ENCODE measurements around the gene NCOA7. TPM values are rescaled to one million over a fixed set of nuclear protein-coding genes. Genes with fewer than 3 reads are reported as not detected.
"Not testable (repeated sequence)": the region's sequence is repeated elsewhere in the genome, so short reads cannot be mapped to it uniquely, and the experiment has no call there.

The NCOA7 gene
- total RNA-seq, 6 donors from 2014 or later, result 33.5 to 75.6 (median 48.9) TPM

GRCh38 chr6:125966569-125966968, 175.8 kb downstream of the NCOA7 start:
- Histone ChIP-seq H3K9me3 (no peaks in the 10 kb centered on the region), H3K4me1 (peaks cover 0 to 6% (median 0%) of the 10 kb centered on the region in 4 donors), H3K36me3 (peaks cover 0 to 14% (median 1%) of the 10 kb centered on the region in 4 donors), H3K27ac (no peak overlapping the region), H3K4me3 (no peak overlapping the region), H3K27me3 (no peaks in the 10 kb centered on the region)
- WGBS, 2 donors, result 95 to 98% methylated on average over 1 of the region's 1 CpG
- DNase-seq, result no peak
- no peak for ATAC-seq (ENCODE audit: low FRiP score in 2 of 2)
- TF ChIP-seq POLR2A (IDR thresholded peaks at IDR 0.05) (no peak), POLR2AphosphoS5 (IDR thresholded peaks at IDR 0.05) (no peak), CTCF (IDR thresholded peaks at IDR 0.05) (no peak), EP300 (IDR thresholded peaks at IDR 0.05) (no peak)

DNA sequence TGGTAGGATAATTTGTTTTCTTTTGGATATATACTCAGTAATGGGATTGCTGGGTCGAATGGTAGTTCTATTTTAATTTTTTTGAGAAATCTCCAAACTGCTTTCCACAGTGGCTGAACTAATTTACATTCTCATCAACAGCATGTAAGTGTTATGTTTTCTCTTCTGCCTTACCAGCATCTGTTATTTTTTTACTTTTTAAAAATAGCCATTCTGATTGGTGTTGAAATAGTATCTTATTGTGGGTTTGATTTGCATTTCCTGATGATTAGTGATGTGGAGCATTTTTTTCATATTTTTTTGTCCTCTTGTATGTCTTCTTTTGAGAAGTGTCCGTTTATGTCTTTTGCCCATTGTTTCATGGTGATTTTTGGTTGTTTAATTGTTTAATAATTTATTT, 177.7 kb downstream of the NCOA7 start:
- Histone ChIP-seq H3K27me3 (no peaks in the 10 kb centered on the region), H3K27ac (no peak overlapping the region), H3K4me3 (no peak overlapping the region), H3K4me1 (peaks cover 0 to 6% (median 0%) of the 10 kb centered on the region in 4 donors), H3K9me3 (no peaks in the 10 kb centered on the region), H3K36me3 (peaks cover 0 to 17% (median 1%) of the 10 kb centered on the region in 4 donors)
- TF ChIP-seq EP300 (IDR thresholded peaks at IDR 0.05) (no peak), POLR2A (IDR thresholded peaks at IDR 0.05) (no peak), POLR2AphosphoS5 (IDR thresholded peaks at IDR 0.05) (no peak), CTCF (IDR thresholded peaks at IDR 0.05) (no peak)
- 91 to 94% methylated on average over 2 of the region's 2 CpGs for WGBS, 2 donors
- DNase-seq (no peak), ATAC-seq (ENCODE audit: low FRiP score in 2 of 2) (no peak)

DNA sequence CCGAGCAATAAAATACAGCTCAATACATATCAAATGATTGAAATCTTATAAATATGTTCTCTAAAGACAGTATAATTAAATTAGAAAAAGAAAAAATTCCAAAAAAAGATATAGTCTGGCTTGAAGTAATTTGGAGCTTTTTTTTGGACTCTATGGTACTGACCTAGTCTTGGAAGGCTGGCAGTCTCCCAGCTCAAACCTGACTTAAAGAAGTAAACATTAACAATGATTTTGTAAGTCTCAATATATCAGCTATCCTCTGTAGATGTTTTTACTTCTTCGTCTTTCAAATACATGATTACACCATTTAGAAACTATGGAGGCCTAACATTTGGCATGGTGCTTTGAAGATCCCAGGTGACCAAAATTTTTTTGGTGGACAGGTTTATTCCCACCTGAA, 180.0 kb downstream of the NCOA7 start:
- H3K27ac ChIP-seq, result no peak overlapping the region
- no peak for ATAC-seq (ENCODE audit: low FRiP score in 2 of 2)
- no peaks in the 10 kb centered on the region for H3K9me3 ChIP-seq
- TF ChIP-seq POLR2AphosphoS5 (IDR thresholded peaks at IDR 0.05), result no peak
- DNase-seq, result no peak
- no peaks in the 10 kb centered on the region for H3K27me3 ChIP-seq
- H3K4me3 ChIP-seq, result no peak overlapping the region
- peaks cover 0 to 29% (median 5%) of the 10 kb centered on the region in 4 donors for H3K36me3 ChIP-seq
- WGBS, 2 donors, result 0 to 89% methylated on average over 2 of the region's 2 CpGs
- no peaks in the 10 kb centered on the region for H3K4me1 ChIP-seq

- peaks cover 0 to 28% (median 5%) of the 10 kb centered on the region in 4 donors for H3K36me3 ChIP-seq
- not testable (repeated sequence) for H3K4me1 ChIP-seq, H3K4me3 ChIP-seq, DNase-seq, H3K27ac ChIP-seq, H3K9me3 ChIP-seq, H3K27me3 ChIP-seq
- WGBS, 2 donors, result 89 to 95% methylated on average over 1 of the region's 1 CpG
- ATAC-seq (ENCODE audit: low FRiP score in 2 of 2), result peak in 1 of 2 donors; percentile 49
Observed at GRCh38 chr6:125972478-125972877, 181.7 kb downstream of the NCOA7 start.

- Histone ChIP-seq H3K36me3 (peaks cover 0 to 26% (median 4%) of the 10 kb centered on the region in 4 donors), H3K9me3 (no peaks in the 10 kb centered on the region), H3K27ac (no peak overlapping the region), H3K4me3 (no peak overlapping the region), H3K4me1 (no peaks in the 10 kb centered on the region), H3K27me3 (no peaks in the 10 kb centered on the region)
- TF ChIP-seq CTCF (IDR thresholded peaks at IDR 0.05), result peak; percentile 33 to 60 (median 49)
- no peak for TF ChIP-seq EP300 (IDR thresholded peaks at IDR 0.05)
- no peak for DNase-seq
- ATAC-seq (ENCODE audit: low FRiP score in 2 of 2), result peak in 1 of 2 donors; percentile 82
- 36 to 42% methylated on average over 5 of the region's 5 CpGs for WGBS, 2 donors
Observed at GRCh38 chr6:125974214-125974866, 183.6 kb downstream of the NCOA7 start.

GRCh38 chr6:125979101-125979500, 188.3 kb downstream of the NCOA7 start:
- WGBS, 2 donors, result 86 to 95% methylated on average over 3 of the region's 3 CpGs
- H3K4me1 ChIP-seq, result peaks cover 0 to 4% (median 0%) of the 10 kb centered on the region in 4 donors
- peaks cover 0 to 28% (median 4%) of the 10 kb centered on the region in 4 donors for H3K36me3 ChIP-seq
- no peak for TF ChIP-seq EP300 (IDR thresholded peaks at IDR 0.05)
- no peak for TF ChIP-seq CTCF (IDR thresholded peaks at IDR 0.05)
- TF ChIP-seq POLR2A (IDR thresholded peaks at IDR 0.05), result no peak
- no peak for TF ChIP-seq POLR2AphosphoS5 (IDR thresholded peaks at IDR 0.05)
- H3K27ac ChIP-seq, result no peak overlapping the region
- H3K9me3 ChIP-seq, result no peaks in the 10 kb centered on the region
- no peak for ATAC-seq (ENCODE audit: low FRiP score in 2 of 2)
- no peak overlapping the region for H3K4me3 ChIP-seq
- H3K27me3 ChIP-seq, result no peaks in the 10 kb centered on the region
- DNase-seq, result no peak

Data from upper lobe of left lung (tissue), 6 donors.